Suprapubic skin (tissue), 4 donors: ENCODE measurements around the gene CALML6.

Source experiments
- POLR2A ChIP-seq, 2 donors: fragments of 450-650 bp; IDR thresholded peaks; one replicate each; pipeline ENCODE4 v1.6.1; 2017; ENCODE audit warnings: antibody characterized with exemption in 2 of 2, mild to moderate bottlenecking in 2 of 2, moderate library complexity in 2 of 2
- POLR2AphosphoS5 ChIP-seq, 3 donors: sonication (generic); formaldehyde crosslinking; IDR thresholded peaks; one replicate each; pipeline ENCODE4 v1.6.1; 2017; ENCODE audit warnings: antibody characterized with exemption in 3 of 3
- TF ChIP-seq, protein P1 (sequence below), 2 donors: fragments of 200-600 bp in 1 of 2; fragments of 450-650 bp in 1 of 2; sonication (generic) in 1 of 2; IDR thresholded peaks; one replicate each; pipeline ENCODE4 v1.5.1; 2016 to 2019; ENCODE audit warnings: antibody characterized with exemption in 2 of 2, mild to moderate bottlenecking in 1 of 2, moderate library complexity in 1 of 2

DNA sequence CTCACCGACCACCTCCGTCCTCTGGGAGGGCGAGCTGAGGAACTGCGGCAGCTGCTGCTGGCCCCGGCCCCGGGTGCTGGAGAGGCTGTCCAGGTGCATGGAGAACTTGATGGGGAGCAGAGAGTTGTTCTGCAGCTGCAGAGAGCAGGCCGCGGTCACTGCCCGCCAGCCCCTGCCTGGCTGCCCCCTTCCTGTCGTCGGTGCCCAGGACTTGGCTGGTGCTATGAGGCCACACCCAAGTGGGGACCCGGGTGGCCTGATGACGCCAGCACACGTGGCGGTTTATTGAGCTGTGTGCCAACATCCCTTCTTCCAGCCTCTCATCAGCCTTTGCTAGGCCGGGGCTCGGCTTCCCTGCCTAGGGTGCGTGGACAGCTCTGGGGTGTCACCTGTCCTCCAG lies 9.3 kb downstream of the CALML6 start:
- TF ChIP-seq POLR2A (IDR thresholded peaks at IDR 0.05) = no peak
- TF ChIP-seq, protein P1, sequence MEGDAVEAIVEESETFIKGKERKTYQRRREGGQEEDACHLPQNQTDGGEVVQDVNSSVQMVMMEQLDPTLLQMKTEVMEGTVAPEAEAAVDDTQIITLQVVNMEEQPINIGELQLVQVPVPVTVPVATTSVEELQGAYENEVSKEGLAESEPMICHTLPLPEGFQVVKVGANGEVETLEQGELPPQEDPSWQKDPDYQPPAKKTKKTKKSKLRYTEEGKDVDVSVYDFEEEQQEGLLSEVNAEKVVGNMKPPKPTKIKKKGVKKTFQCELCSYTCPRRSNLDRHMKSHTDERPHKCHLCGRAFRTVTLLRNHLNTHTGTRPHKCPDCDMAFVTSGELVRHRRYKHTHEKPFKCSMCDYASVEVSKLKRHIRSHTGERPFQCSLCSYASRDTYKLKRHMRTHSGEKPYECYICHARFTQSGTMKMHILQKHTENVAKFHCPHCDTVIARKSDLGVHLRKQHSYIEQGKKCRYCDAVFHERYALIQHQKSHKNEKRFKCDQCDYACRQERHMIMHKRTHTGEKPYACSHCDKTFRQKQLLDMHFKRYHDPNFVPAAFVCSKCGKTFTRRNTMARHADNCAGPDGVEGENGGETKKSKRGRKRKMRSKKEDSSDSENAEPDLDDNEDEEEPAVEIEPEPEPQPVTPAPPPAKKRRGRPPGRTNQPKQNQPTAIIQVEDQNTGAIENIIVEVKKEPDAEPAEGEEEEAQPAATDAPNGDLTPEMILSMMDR (IDR thresholded peaks at IDR 0.05) = no peak
- no peak for TF ChIP-seq POLR2AphosphoS5 (IDR thresholded peaks at IDR 0.05)
